Measurements from ENCODE around the gene CXCL14.
"Not testable (repeated sequence)": the region's sequence is repeated elsewhere in the genome, so short reads cannot be mapped to it uniquely, and the experiment has no call there.

CXCL14 gene

GRCh38 chr5:135533794-135534193 lies 45.0 kb downstream of the CXCL14 start:
- no peaks in the 10 kb centered on the region for H3K36me3 ChIP-seq (ENCODE audit: control insufficient read depth in 2 of 2, insufficient read depth in 2 of 2, low read length in 2 of 2)
- H3K9me3 ChIP-seq (ENCODE audit: control insufficient read depth in 2 of 2, low read length in 2 of 2): peaks cover 0 to 5% of the 10 kb centered on the region in 2 donors
- no peak overlapping the region for H3K9ac ChIP-seq (ENCODE audit: low read length in 2 of 2)
- H3K27me3 ChIP-seq (ENCODE audit: control insufficient read depth in 1 of 2, insufficient read depth in 2 of 2, low read length in 2 of 2): peaks cover 51 to 56% of the 10 kb centered on the region in 2 donors
- no peak overlapping the region for H3K4me3 ChIP-seq (ENCODE audit: low read length in 2 of 2)
- H3K4me1 ChIP-seq (ENCODE audit: control insufficient read depth, insufficient read depth, low read length): peaks cover 12% of the 10 kb centered on the region
- H3K27ac ChIP-seq (ENCODE audit: low read length): no peak overlapping the region

- peaks cover 50 to 56% of the 10 kb centered on the region in 2 donors for H3K27me3 ChIP-seq (ENCODE audit: control insufficient read depth in 1 of 2, insufficient read depth in 2 of 2, low read length in 2 of 2)
- H3K9me3 ChIP-seq (ENCODE audit: control insufficient read depth in 2 of 2, low read length in 2 of 2): peaks cover 0 to 5% of the 10 kb centered on the region in 2 donors
These were observed 45.5 kb downstream of the CXCL14 start for GRCh38 chr5:135533334-135533733.

GRCh38 chr5:135529576-135529975 lies 49.2 kb downstream of the CXCL14 start:
- H3K27ac ChIP-seq (ENCODE audit: low read length); H3K4me3 ChIP-seq (ENCODE audit: low read length in 2 of 2); H3K9ac ChIP-seq (ENCODE audit: low read length in 2 of 2); H3K36me3 ChIP-seq (ENCODE audit: control insufficient read depth in 2 of 2, insufficient read depth in 2 of 2, low read length in 2 of 2); H3K4me1 ChIP-seq (ENCODE audit: control insufficient read depth, insufficient read depth, low read length); H3K9me3 ChIP-seq (ENCODE audit: control insufficient read depth in 2 of 2, low read length in 2 of 2): not testable (repeated sequence)
- H3K27me3 ChIP-seq (ENCODE audit: control insufficient read depth in 1 of 2, insufficient read depth in 2 of 2, low read length in 2 of 2): peaks cover 22 to 35% of the 10 kb centered on the region in 2 donors

More at GRCh38 chr5:135533334-135533733, 45.5 kb downstream of the CXCL14 start:
- H3K4me1 ChIP-seq (ENCODE audit: control insufficient read depth, insufficient read depth, low read length): peaks cover 12% of the 10 kb centered on the region
- H3K36me3 ChIP-seq (ENCODE audit: control insufficient read depth in 2 of 2, insufficient read depth in 2 of 2, low read length in 2 of 2): no peaks in the 10 kb centered on the region
- H3K4me3 ChIP-seq (ENCODE audit: low read length in 2 of 2): no peak overlapping the region
- H3K9ac ChIP-seq (ENCODE audit: low read length in 2 of 2): no peak overlapping the region
- no peak overlapping the region for H3K27ac ChIP-seq (ENCODE audit: low read length)

GRCh38 chr5:135526924-135527323 lies 51.9 kb downstream of the CXCL14 start:
- no peaks in the 10 kb centered on the region for H3K36me3 ChIP-seq (ENCODE audit: control insufficient read depth in 2 of 2, insufficient read depth in 2 of 2, low read length in 2 of 2)
- H3K27me3 ChIP-seq (ENCODE audit: control insufficient read depth in 1 of 2, insufficient read depth in 2 of 2, low read length in 2 of 2): peaks cover 8 to 17% of the 10 kb centered on the region in 2 donors

GRCh38 chr5:135521964-135522363 lies 56.8 kb downstream of the CXCL14 start:
- Histone ChIP-seq H3K27me3 (ENCODE audit: control insufficient read depth in 1 of 2, insufficient read depth in 2 of 2, low read length in 2 of 2) (peaks cover 0 to 2% of the 10 kb centered on the region in 2 donors), H3K9me3 (ENCODE audit: control insufficient read depth in 2 of 2, low read length in 2 of 2) (no peaks in the 10 kb centered on the region), H3K36me3 (ENCODE audit: control insufficient read depth in 2 of 2, insufficient read depth in 2 of 2, low read length in 2 of 2) (no peaks in the 10 kb centered on the region), H3K4me1 (ENCODE audit: control insufficient read depth, insufficient read depth, low read length) (no peaks in the 10 kb centered on the region), H3K9ac (ENCODE audit: low read length in 2 of 2) (no peak overlapping the region), H3K27ac (ENCODE audit: low read length) (no peak overlapping the region), H3K4me3 (ENCODE audit: low read length in 2 of 2) (no peak overlapping the region)

More at GRCh38 chr5:135526924-135527323, 51.9 kb downstream of the CXCL14 start:
- no peak overlapping the region for H3K4me3 ChIP-seq (ENCODE audit: low read length in 2 of 2)
- H3K4me1 ChIP-seq (ENCODE audit: control insufficient read depth, insufficient read depth, low read length): no peaks in the 10 kb centered on the region
- H3K9me3 ChIP-seq (ENCODE audit: control insufficient read depth in 2 of 2, low read length in 2 of 2): no peaks in the 10 kb centered on the region
- H3K9ac ChIP-seq (ENCODE audit: low read length in 2 of 2): no peak overlapping the region
- no peak overlapping the region for H3K27ac ChIP-seq (ENCODE audit: low read length)

Measured in stomach smooth muscle (tissue), 2 donors.